Cerebellar cortex (tissue), 1 donor: ENCODE results near the gene RASGEF1B.
A peak's percentile ranks its signal among the peaks of the same experiment; 100 is the strongest.

Experiments
- DNase-seq: peaks from one replicate; pipeline ENCODE4 v3.0.0-alpha.2; 2015; ENCODE audit warnings: low spot score

RASGEF1B gene

GRCh38 chr4:81471588-81472280 lies at the start of gene RASGEF1B:
TSS of gene RASGEF1B (minus strand) at chr4:81471907. CDS start at chr4:81459508, 12,399 bp downstream.
- peak; percentile 46 for DNase-seq

GRCh38 chr4:81519856-81520255 lies 48.1 kb upstream of the RASGEF1B start:
- DNase-seq, result no peak

- no peak for DNase-seq
These were observed 47.7 kb upstream of the RASGEF1B start for GRCh38 chr4:81519427-81519773.

GRCh38 chr4:81518762-81519426 lies 47.2 kb upstream of the RASGEF1B start:
- DNase-seq, result no peak

GRCh38 chr4:81516241-81516640 lies 44.5 kb upstream of the RASGEF1B start:
- no peak for DNase-seq

GRCh38 chr4:81512757-81513501 lies 41.2 kb upstream of the RASGEF1B start:
- DNase-seq, result no peak

- no peak for DNase-seq
These were observed 40.5 kb upstream of the RASGEF1B start for GRCh38 chr4:81512001-81512756.

GRCh38 chr4:81510643-81511178 lies 39.0 kb upstream of the RASGEF1B start:
- DNase-seq, result no peak

- no peak for DNase-seq
These were observed 38.1 kb upstream of the RASGEF1B start for GRCh38 chr4:81509822-81510221.

- DNase-seq, result no peak
These were observed 37.5 kb upstream of the RASGEF1B start for GRCh38 chr4:81509191-81509590.

GRCh38 chr4:81508411-81509185 lies 36.9 kb upstream of the RASGEF1B start:
- no peak for DNase-seq

GRCh38 chr4:81507530-81507929 lies 35.8 kb upstream of the RASGEF1B start:
- no peak for DNase-seq

GRCh38 chr4:81506731-81507130 lies 35.0 kb upstream of the RASGEF1B start:
- DNase-seq, result no peak

- DNase-seq, result no peak
These were observed 34.0 kb upstream of the RASGEF1B start for GRCh38 chr4:81505726-81506125.

GRCh38 chr4:81505004-81505598 lies 33.4 kb upstream of the RASGEF1B start:
- no peak for DNase-seq

- DNase-seq, result no peak
These were observed 32.7 kb upstream of the RASGEF1B start for GRCh38 chr4:81504112-81505003.

- DNase-seq, result peak; percentile 75
These were observed 31.9 kb upstream of the RASGEF1B start for GRCh38 chr4:81503586-81503985.

- no peak for DNase-seq
These were observed 30.9 kb upstream of the RASGEF1B start for GRCh38 chr4:81502564-81502963.

- DNase-seq, result no peak
These were observed 28.1 kb upstream of the RASGEF1B start for GRCh38 chr4:81499840-81500239.
